HUDEP-2 (cell line): ENCODE measurements around the gene TIGIT.

Experiments used
- DNase-seq, 76 experiments: peaks; one replicate each; lab custom pipeline; 2025; ENCODE audit not compliant: unreplicated experiment in 76 of 76; lab: John Stamatoyannopoulos, UW

Gene TIGIT

GRCh38 chr3:114350690-114351089, 56.9 kb downstream of the TIGIT start:
- DNase-seq = no peak

GRCh38 chr3:114351123-114351821, 57.4 kb downstream of the TIGIT start:
- DNase-seq = peak in 1 of 76 experiments; percentile 5

GRCh38 chr3:114351822-114352145, 58.0 kb downstream of the TIGIT start:
- no peak for DNase-seq

GRCh38 chr3:114355653-114356052, 61.8 kb downstream of the TIGIT start:
- no peak for DNase-seq

- no peak for DNase-seq
These were observed 62.2 kb downstream of the TIGIT start for GRCh38 chr3:114356066-114356465.

- DNase-seq = no peak
These were observed 62.7 kb downstream of the TIGIT start for GRCh38 chr3:114356525-114356924.
